ENCODE data around the gene DR1.

DNA sequence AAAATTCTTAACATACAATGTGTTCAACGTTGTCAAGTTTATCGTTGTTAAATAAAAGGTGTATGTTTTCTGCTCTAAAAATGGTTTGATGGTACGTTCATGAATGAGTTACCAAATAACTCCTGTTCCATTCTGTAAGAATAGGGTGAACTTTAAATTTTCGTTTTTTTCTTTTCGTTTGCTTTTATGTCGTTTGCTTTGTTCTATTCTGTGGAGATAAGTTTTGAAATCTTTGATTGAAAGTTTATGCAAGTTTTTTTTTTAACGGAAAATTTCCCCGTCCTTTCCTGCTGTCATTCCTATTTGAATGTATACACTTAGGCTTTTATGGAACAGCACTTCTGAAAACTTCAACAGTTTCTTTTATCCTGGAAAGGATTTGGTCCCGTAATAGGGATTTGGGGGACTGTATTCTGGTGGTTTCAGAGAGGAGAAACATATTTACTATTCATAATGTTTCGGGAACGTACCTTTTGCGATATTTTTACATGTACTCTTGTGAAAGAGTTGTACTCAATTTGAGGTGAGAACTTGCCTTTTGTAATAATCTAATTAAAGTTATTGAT, 1.7 kb downstream of the DR1 start:
- TF ChIP-seq CTCF (IDR thresholded peaks at IDR 0.05), result no peak
- no peak for TF ChIP-seq POLR2A (IDR thresholded peaks at IDR 0.05)

Measured in ovary (tissue), 3 donors.